ENCODE measurements around the gene PTPN21. TPM values are rescaled to one million over a fixed set of nuclear protein-coding genes. Genes with fewer than 3 reads are reported as not detected.

PTPN21 gene
- total and polyA plus RNA-seq, 10 donors = 0.85 to 10.9 (median 5.7) TPM

DNA sequence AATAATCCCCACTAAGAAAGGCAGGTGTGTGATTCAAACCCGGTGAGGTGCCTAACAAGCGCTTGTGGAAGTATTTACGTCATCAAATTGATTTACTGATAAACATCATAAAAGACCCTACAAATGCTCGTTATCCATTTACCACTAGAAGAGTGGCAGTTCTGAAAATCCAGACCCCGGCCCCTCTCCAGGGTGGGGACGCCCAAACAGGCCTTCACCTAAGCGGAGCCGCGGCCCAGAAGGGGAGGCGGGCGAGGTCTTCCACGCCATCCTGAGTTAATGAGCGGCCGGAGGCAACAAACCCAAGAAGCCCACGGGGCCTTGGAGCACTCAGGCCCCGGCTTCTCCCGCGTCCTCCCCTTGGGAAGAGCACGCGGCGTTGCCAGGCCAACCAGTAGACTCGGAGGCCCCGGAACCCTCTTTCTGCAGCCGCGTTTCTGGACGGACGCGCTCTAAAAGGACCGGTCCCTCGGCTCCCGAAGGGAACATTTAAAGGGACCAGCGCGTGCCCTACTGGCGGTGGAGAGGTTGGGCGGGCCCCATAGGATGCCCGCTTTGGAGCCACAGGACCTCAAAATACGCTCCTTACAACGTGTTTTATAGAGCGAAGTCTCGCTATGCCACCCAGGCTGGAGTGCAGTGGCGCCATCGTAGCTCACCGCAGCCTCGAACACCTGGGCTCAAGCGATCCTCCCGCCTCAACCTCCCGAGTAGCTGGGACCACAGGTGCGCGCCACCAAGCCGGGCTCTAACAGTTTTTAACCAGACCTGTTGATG lies 3.5 kb downstream of the PTPN21 start:
- H3K27me3 ChIP-seq (replicated peaks in 1 of 7) = peaks cover 0 to 61% (median 40%) of the 10 kb centered on the region in 7 donors
- intact Hi-C loops (cut with DNase I; ENCODE audit: low total_unique reads) = no loop called here
- peak overlapping the region in 7 of 8 donors; percentile 51 to 71 (median 63) for H3K27ac ChIP-seq
- peak; percentile 86 for DNase-seq
- peak overlapping the region; percentile 51 to 73 (median 53) for H3K4me3 ChIP-seq
- H3K4me1 ChIP-seq = peaks cover 0 to 61% (median 46%) of the 10 kb centered on the region in 6 donors
- 16 to 33% (median 20%) methylated on average over 17 to 50 of the region's 50 CpGs for WGBS, 5 donors
- H3K9me3 ChIP-seq = no peaks in the 10 kb centered on the region
- TF ChIP-seq POLR2A (IDR thresholded peaks at IDR 0.05) = peak in 1 of 3 donors; percentile 16
- TF ChIP-seq POLR2AphosphoS5 (IDR thresholded peaks at IDR 0.05) = peak; percentile 67 to 84 (median 75)
- TF ChIP-seq, protein P1, sequence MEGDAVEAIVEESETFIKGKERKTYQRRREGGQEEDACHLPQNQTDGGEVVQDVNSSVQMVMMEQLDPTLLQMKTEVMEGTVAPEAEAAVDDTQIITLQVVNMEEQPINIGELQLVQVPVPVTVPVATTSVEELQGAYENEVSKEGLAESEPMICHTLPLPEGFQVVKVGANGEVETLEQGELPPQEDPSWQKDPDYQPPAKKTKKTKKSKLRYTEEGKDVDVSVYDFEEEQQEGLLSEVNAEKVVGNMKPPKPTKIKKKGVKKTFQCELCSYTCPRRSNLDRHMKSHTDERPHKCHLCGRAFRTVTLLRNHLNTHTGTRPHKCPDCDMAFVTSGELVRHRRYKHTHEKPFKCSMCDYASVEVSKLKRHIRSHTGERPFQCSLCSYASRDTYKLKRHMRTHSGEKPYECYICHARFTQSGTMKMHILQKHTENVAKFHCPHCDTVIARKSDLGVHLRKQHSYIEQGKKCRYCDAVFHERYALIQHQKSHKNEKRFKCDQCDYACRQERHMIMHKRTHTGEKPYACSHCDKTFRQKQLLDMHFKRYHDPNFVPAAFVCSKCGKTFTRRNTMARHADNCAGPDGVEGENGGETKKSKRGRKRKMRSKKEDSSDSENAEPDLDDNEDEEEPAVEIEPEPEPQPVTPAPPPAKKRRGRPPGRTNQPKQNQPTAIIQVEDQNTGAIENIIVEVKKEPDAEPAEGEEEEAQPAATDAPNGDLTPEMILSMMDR (IDR thresholded peaks at IDR 0.05 in 8 of 11, conservative IDR thresholded peaks at IDR 0.05 in 3 of 11) = peak in 3 of 11 experiments; percentile 9 to 32 (median 29)
- peaks cover 0 to 10% (median 0%) of the 10 kb centered on the region in 6 donors for H3K36me3 ChIP-seq

DNA sequence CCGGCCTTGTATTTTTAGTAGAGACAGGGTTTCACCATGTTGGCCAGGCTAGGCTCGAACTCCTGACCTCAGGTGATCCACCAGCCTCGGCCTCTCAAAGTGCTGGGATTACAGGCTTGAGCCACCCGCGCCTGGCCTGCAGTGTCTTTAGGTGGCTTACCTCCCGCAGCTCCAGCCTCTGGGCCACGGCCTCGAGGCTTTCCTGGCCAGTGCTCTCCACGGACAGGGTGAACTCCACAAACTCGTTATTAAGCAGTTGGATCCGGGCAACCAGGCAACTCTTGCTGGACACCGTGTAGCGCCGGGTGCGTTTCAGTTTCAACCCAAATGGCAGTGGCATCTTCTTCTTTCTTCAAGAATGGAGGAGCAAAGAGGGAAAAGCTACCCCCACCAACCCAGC lies 4.7 kb downstream of the PTPN21 start:
- peaks cover 0 to 10% (median 0%) of the 10 kb centered on the region in 6 donors for H3K36me3 ChIP-seq
- DNase-seq = no peak
- TF ChIP-seq, protein P1 (IDR thresholded peaks at IDR 0.05 in 8 of 11, conservative IDR thresholded peaks at IDR 0.05 in 3 of 11) = no peak
- no peak for TF ChIP-seq POLR2AphosphoS5 (IDR thresholded peaks at IDR 0.05)
- TF ChIP-seq POLR2A (IDR thresholded peaks at IDR 0.05) = no peak
- WGBS, 5 donors = 90 to 95% (median 93%) methylated on average over 7 to 15 of the region's 15 CpGs
- peak overlapping the region in 1 of 8 donors; percentile 26 for H3K27ac ChIP-seq
- peaks cover 0 to 49% (median 31%) of the 10 kb centered on the region in 7 donors for H3K27me3 ChIP-seq (replicated peaks in 1 of 7)
- H3K4me1 ChIP-seq = peaks cover 0 to 49% (median 41%) of the 10 kb centered on the region in 6 donors
- peak overlapping the region in 1 of 8 donors; percentile 73 for H3K4me3 ChIP-seq
- intact Hi-C loops (cut with DNase I; ENCODE audit: low total_unique reads) = no loop called here
- no peaks in the 10 kb centered on the region for H3K9me3 ChIP-seq

DNA sequence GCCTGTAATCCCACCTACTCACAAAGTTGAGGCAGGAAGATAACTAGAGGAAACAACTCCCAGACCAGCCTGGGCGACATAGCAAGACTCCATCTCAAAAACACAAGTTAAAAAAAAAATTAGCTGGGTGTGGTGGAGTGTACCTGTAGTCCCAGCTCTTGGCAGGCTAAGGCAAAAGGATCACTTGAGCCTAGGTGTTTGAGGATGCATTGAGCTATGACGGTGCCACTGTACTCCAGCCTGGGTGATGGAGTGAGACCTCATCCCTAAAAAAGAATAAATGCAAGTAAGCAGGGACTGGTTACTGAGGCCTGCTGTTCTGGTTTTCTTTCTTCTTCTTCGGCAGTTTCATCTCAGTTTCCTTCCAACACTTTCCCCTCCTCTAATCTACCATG lies 7.4 kb downstream of the PTPN21 start:
- Histone ChIP-seq H3K4me1 (peaks cover 0 to 24% (median 19%) of the 10 kb centered on the region in 6 donors), H3K36me3 (peaks cover 0 to 10% (median 0%) of the 10 kb centered on the region in 6 donors), H3K9me3 (no peaks in the 10 kb centered on the region), H3K27me3 (replicated peaks in 1 of 7) (peaks cover 0 to 22% (median 11%) of the 10 kb centered on the region in 7 donors), H3K27ac (no peak overlapping the region), H3K4me3 (no peak overlapping the region)
- no peak for DNase-seq
- WGBS, 5 donors = 81 to 94% (median 89%) methylated on average over 3 of the region's 3 CpGs
- TF ChIP-seq POLR2A (IDR thresholded peaks at IDR 0.05) (no peak), POLR2AphosphoS5 (IDR thresholded peaks at IDR 0.05) (no peak)
- TF ChIP-seq, protein P1 (IDR thresholded peaks at IDR 0.05 in 8 of 11, conservative IDR thresholded peaks at IDR 0.05 in 3 of 11) = no peak
- intact Hi-C loops (cut with DNase I; ENCODE audit: low total_unique reads) = no loop called here
